H1 (cell line): ENCODE results near the gene DAO. TPM values are rescaled to one million over a fixed set of nuclear protein-coding genes. Genes with fewer than 3 reads are reported as not detected.

ENCODE experiments used
- ASH2L ChIP-seq: fragments of 200-600, 300-600 bp; sonication (generic); IDR thresholded peaks from one replicate; pipeline ENCODE4 v1.7.1; 2017; ENCODE audit warnings: low read length
- CEBPB ChIP-seq: IDR thresholded peaks from 2 replicates; pipeline ENCODE4 v1.6.1; 2012; ENCODE audit warnings: low read depth, low read length
- EZH2 ChIP-seq: fragments of 200-600 bp; sonication (generic); IDR thresholded peaks from 2 replicates; pipeline ENCODE4 v1.7.1; 2012; ENCODE audit warnings: low read depth, mild to moderate bottlenecking, moderate library complexity, low read length, inconsistent platforms; ENCODE audit not compliant: severe bottlenecking
- JUND ChIP-seq: IDR thresholded peaks from 2 replicates; pipeline ENCODE4 v1.6.1; 2011; ENCODE audit warnings: mild to moderate bottlenecking, improper control_type of control experiment, low read length
- SUZ12 ChIP-seq: fragments of 200-600 bp; sonication (generic); IDR thresholded peaks from 2 replicates; pipeline ENCODE4 v1.6.1; 2012; ENCODE audit warnings: mild to moderate bottlenecking, inconsistent platforms, low read length, moderate library complexity, mixed read lengths
- YY1 ChIP-seq: IDR thresholded peaks from 2 replicates; pipeline ENCODE4 v1.6.1; 2011; ENCODE audit warnings: low read depth, mild to moderate bottlenecking, low read length
- polyA plus RNA-seq, 7 experiments: library from polyadenylated mRNA; depleted of rRNA in 3 of 7; stranded (reverse) in 5 of 7; unstranded in 2 of 7; fragments of >200 nt in 5 of 7; fragments of 200-250 nt in 2 of 7; gene quantifications; 1 replicate in 5 of 7; 2 replicates in 1 of 7; 4 replicates in 1 of 7; pipeline versions ENCODE4 v1.2.1 to v1.2.3, GENCODE V29; 2011 to 2013; ENCODE audit warnings: missing spikeins in 2 of 7, mixed read lengths in 2 of 7
- total RNA-seq: library from RNA; stranded (reverse); fragmentation: NEBNext Ultra II Directional; extraction: Animal tissue kit (Norgen Biotek cat#: 25700); gene quantifications from 2 replicates; pipeline ENCODE4 v1.2.1, GENCODE V29; 2021
- TF ChIP-seq, protein P1 (sequence below): fragments of 300-600 bp; sonication (generic); IDR thresholded peaks from 2 replicates; pipeline ENCODE4 v1.7.1; 2012; ENCODE audit warnings: low read length, moderate library complexity, mild to moderate bottlenecking, inconsistent platforms; ENCODE audit not compliant: insufficient replicate concordance

Gene DAO
- total and polyA plus RNA-seq, 2 of the 8 experiments (the other 6 are each of a cell fraction or from before 2014, with no cell fraction given): not detected

GRCh38 chr12:108843187-108843586 is 36.7 kb upstream of the DAO start (continued):
- TF ChIP-seq, protein P1, sequence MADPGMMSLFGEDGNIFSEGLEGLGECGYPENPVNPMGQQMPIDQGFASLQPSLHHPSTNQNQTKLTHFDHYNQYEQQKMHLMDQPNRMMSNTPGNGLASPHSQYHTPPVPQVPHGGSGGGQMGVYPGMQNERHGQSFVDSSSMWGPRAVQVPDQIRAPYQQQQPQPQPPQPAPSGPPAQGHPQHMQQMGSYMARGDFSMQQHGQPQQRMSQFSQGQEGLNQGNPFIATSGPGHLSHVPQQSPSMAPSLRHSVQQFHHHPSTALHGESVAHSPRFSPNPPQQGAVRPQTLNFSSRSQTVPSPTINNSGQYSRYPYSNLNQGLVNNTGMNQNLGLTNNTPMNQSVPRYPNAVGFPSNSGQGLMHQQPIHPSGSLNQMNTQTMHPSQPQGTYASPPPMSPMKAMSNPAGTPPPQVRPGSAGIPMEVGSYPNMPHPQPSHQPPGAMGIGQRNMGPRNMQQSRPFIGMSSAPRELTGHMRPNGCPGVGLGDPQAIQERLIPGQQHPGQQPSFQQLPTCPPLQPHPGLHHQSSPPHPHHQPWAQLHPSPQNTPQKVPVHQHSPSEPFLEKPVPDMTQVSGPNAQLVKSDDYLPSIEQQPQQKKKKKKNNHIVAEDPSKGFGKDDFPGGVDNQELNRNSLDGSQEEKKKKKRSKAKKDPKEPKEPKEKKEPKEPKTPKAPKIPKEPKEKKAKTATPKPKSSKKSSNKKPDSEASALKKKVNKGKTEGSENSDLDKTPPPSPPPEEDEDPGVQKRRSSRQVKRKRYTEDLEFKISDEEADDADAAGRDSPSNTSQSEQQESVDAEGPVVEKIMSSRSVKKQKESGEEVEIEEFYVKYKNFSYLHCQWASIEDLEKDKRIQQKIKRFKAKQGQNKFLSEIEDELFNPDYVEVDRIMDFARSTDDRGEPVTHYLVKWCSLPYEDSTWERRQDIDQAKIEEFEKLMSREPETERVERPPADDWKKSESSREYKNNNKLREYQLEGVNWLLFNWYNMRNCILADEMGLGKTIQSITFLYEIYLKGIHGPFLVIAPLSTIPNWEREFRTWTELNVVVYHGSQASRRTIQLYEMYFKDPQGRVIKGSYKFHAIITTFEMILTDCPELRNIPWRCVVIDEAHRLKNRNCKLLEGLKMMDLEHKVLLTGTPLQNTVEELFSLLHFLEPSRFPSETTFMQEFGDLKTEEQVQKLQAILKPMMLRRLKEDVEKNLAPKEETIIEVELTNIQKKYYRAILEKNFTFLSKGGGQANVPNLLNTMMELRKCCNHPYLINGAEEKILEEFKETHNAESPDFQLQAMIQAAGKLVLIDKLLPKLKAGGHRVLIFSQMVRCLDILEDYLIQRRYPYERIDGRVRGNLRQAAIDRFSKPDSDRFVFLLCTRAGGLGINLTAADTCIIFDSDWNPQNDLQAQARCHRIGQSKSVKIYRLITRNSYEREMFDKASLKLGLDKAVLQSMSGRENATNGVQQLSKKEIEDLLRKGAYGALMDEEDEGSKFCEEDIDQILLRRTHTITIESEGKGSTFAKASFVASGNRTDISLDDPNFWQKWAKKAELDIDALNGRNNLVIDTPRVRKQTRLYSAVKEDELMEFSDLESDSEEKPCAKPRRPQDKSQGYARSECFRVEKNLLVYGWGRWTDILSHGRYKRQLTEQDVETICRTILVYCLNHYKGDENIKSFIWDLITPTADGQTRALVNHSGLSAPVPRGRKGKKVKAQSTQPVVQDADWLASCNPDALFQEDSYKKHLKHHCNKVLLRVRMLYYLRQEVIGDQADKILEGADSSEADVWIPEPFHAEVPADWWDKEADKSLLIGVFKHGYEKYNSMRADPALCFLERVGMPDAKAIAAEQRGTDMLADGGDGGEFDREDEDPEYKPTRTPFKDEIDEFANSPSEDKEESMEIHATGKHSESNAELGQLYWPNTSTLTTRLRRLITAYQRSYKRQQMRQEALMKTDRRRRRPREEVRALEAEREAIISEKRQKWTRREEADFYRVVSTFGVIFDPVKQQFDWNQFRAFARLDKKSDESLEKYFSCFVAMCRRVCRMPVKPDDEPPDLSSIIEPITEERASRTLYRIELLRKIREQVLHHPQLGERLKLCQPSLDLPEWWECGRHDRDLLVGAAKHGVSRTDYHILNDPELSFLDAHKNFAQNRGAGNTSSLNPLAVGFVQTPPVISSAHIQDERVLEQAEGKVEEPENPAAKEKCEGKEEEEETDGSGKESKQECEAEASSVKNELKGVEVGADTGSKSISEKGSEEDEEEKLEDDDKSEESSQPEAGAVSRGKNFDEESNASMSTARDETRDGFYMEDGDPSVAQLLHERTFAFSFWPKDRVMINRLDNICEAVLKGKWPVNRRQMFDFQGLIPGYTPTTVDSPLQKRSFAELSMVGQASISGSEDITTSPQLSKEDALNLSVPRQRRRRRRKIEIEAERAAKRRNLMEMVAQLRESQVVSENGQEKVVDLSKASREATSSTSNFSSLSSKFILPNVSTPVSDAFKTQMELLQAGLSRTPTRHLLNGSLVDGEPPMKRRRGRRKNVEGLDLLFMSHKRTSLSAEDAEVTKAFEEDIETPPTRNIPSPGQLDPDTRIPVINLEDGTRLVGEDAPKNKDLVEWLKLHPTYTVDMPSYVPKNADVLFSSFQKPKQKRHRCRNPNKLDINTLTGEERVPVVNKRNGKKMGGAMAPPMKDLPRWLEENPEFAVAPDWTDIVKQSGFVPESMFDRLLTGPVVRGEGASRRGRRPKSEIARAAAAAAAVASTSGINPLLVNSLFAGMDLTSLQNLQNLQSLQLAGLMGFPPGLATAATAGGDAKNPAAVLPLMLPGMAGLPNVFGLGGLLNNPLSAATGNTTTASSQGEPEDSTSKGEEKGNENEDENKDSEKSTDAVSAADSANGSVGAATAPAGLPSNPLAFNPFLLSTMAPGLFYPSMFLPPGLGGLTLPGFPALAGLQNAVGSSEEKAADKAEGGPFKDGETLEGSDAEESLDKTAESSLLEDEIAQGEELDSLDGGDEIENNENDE: no peak
- TF ChIP-seq CEBPB (no peak), ASH2L (no peak), SUZ12 (no peak), YY1 (no peak), JUND (no peak), EZH2 (no peak)
